SK-N-SH treated with all-trans-retinoic acid at 6 μM for 48 hours (cell line): ENCODE data around the gene PRR15L.

ENCODE experiments used
- ATAC-seq: fragments of 200-7000 bp; cut with Tn5 transposase; 3 replicates; pipeline ENCODE4 v1.9.1; 2020; ENCODE audit warnings: mild to moderate bottlenecking, moderate library complexity
- ARNTL ChIP-seq: fragments of 450-650 bp; formaldehyde crosslinking; IDR thresholded peaks from 2 replicates; pipeline ENCODE4 v1.5.0; 2020; ENCODE audit warnings: low read depth, mild to moderate bottlenecking, moderate library complexity, borderline replicate concordance
- BACH2 ChIP-seq: fragments of 250-450 bp; sonication (Bioruptor Pico); IDR thresholded peaks from 2 replicates; pipeline ENCODE4 v1.9.0; 2021; ENCODE audit warnings: mild to moderate bottlenecking, borderline replicate concordance
- CSDC2 ChIP-seq: fragments of 250-450 bp; sonication (Bioruptor Pico); IDR thresholded peaks from 2 replicates; pipeline ENCODE4 v1.5.0; 2020; ENCODE audit warnings: mild to moderate bottlenecking, moderate library complexity
- ESRRG ChIP-seq: fragments of 250-450 bp; sonication (Bioruptor Pico); IDR thresholded peaks from 2 replicates; pipeline ENCODE4 v1.6.1; 2021; ENCODE audit warnings: mild to moderate bottlenecking
- GLIS3 ChIP-seq: fragments of 250-450 bp; sonication (Bioruptor Pico); IDR thresholded peaks from 2 replicates; pipeline ENCODE4 v1.5.0; 2020; ENCODE audit warnings: mild to moderate bottlenecking, moderate library complexity
- ISL1 ChIP-seq: fragments of 250-450 bp; sonication (Bioruptor Pico); IDR thresholded peaks from 2 replicates; pipeline ENCODE4 v2.1.2; 2022; ENCODE audit warnings: mild to moderate bottlenecking, moderate library complexity
- OSR1 ChIP-seq: fragments of 250-450 bp; sonication (Bioruptor Pico); IDR thresholded peaks from 2 replicates; pipeline ENCODE4 v1.8.0; 2022; ENCODE audit warnings: moderate library complexity, mild to moderate bottlenecking, inconsistent platforms
- PPARA ChIP-seq: fragments of 250-450 bp; sonication (Bioruptor Pico); IDR thresholded peaks from 2 replicates; pipeline ENCODE4 v1.5.0; 2020; ENCODE audit warnings: mild to moderate bottlenecking, borderline replicate concordance
- RARB ChIP-seq: fragments of 250-450 bp; sonication (Bioruptor Pico); IDR thresholded peaks from 2 replicates; pipeline ENCODE4 v1.8.0; 2021; ENCODE audit warnings: mild to moderate bottlenecking, moderate library complexity
- SNAI2 ChIP-seq: fragments of 250-450 bp; sonication (Bioruptor Pico); IDR thresholded peaks from 2 replicates; pipeline ENCODE4 v1.5.0; 2020; ENCODE audit warnings: mild to moderate bottlenecking, moderate library complexity
- TCF4 ChIP-seq: fragments of 250-450 bp; sonication (Bioruptor Pico); IDR thresholded peaks from 2 replicates; pipeline ENCODE4 v1.8.0; 2021; ENCODE audit warnings: mild to moderate bottlenecking, moderate library complexity, borderline replicate concordance
- TOX ChIP-seq: fragments of 250-450 bp; sonication (Bioruptor Pico); IDR thresholded peaks from 2 replicates; pipeline ENCODE4 v1.8.0; 2021; ENCODE audit warnings: mild to moderate bottlenecking, moderate library complexity, borderline replicate concordance
- ZC3H10 ChIP-seq: fragments of 250-450 bp; sonication (Bioruptor Pico); IDR thresholded peaks from 2 replicates; pipeline ENCODE4 v1.5.1; 2021; ENCODE audit warnings: mild to moderate bottlenecking, moderate library complexity
- ZFP3 ChIP-seq: fragments of 250-450 bp; sonication (Bioruptor Pico); IDR thresholded peaks from 2 replicates; pipeline ENCODE4 v1.5.0; 2020; ENCODE audit warnings: mild to moderate bottlenecking, moderate library complexity
- ZFP30 ChIP-seq: fragments of 450-650 bp; formaldehyde crosslinking; IDR thresholded peaks from 2 replicates; pipeline ENCODE4 v1.5.0; 2022; ENCODE audit warnings: mild to moderate bottlenecking, moderate library complexity
- ZNF565 ChIP-seq: fragments of 450-650 bp; formaldehyde crosslinking; conservative IDR thresholded peaks from 2 replicates; pipeline ENCODE4 v1.5.0; 2020; ENCODE audit warnings: low read depth, mild to moderate bottlenecking, moderate library complexity
- ZNF70 ChIP-seq: fragments of 450-650 bp; formaldehyde crosslinking; IDR thresholded peaks from 2 replicates; pipeline ENCODE4 v1.5.0; 2020; ENCODE audit warnings: mild to moderate bottlenecking, moderate library complexity
- ZNF8 ChIP-seq: fragments of 450-650 bp; formaldehyde crosslinking; IDR thresholded peaks from 2 replicates; pipeline ENCODE4 v1.5.0; 2020; ENCODE audit warnings: mild to moderate bottlenecking, moderate library complexity
- TF ChIP-seq, protein P1 (sequence below): fragments of 250-450 bp; sonication (Bioruptor Pico); IDR thresholded peaks from 2 replicates; pipeline ENCODE4 v1.5.1; 2021; ENCODE audit warnings: mild to moderate bottlenecking, moderate library complexity
- TF ChIP-seq, protein P2 (sequence below): fragments of 250-450 bp; sonication (Bioruptor Pico); IDR thresholded peaks from 2 replicates; pipeline ENCODE4 v1.8.0; 2020; ENCODE audit warnings: mild to moderate bottlenecking, moderate library complexity, borderline replicate concordance
- TF ChIP-seq, protein P3 (sequence below): fragments of 250-450 bp; sonication (Bioruptor Pico); IDR thresholded peaks from 2 replicates; pipeline ENCODE4 v1.8.0; 2021; ENCODE audit warnings: low read depth, mild to moderate bottlenecking, moderate library complexity, borderline replicate concordance
- TF ChIP-seq, protein P4 (sequence below): fragments of 250-450 bp; sonication (Bioruptor Pico); IDR thresholded peaks from 2 replicates; pipeline ENCODE4 v1.5.1; 2020; ENCODE audit warnings: low read depth, mild to moderate bottlenecking, moderate library complexity
- TF ChIP-seq, protein P5 (sequence below): fragments of 250-450 bp; sonication (Bioruptor Pico); IDR thresholded peaks from 2 replicates; pipeline ENCODE4 v1.5.0; 2020; ENCODE audit warnings: mild to moderate bottlenecking, moderate library complexity

The PRR15L gene

DNA sequence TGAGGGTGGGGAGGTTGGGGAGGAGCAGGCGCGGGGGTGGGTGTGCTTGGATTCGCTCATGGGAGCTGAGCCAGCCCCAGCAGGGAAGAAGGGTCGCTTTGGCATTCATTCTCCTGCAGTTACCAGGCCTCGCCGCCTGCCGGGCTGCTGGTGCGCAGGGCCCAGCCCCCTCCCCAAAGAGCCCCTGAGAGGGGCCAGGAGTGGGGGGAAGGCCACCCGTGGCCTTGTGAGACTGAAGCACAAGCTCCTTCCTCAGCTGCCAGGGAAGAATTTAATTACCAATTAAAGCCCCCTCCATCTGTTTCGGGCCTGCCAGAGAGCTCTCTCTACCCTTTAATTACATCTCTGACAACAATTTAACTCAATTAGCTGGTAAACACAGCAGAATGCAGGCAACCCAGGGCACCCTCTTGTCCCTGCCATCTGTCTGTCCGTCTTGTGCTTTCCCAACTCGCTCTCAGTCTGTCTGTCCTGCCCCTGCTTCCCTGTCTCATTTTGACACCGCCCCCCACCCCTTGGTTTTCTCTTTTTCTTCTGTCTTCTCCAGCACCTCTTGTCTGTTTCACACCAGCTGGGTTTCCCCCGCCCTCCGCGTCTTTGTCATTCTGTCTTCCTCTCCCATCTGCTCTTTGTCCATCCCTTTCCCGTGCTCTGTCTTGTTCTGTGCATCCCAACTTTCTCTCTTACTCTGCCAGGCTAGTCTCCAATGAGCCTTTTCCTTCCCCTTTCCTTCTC lies 45.9 kb upstream of the PRR15L start:
- peak; percentile 56 for ATAC-seq
- TF ChIP-seq, protein P1, sequence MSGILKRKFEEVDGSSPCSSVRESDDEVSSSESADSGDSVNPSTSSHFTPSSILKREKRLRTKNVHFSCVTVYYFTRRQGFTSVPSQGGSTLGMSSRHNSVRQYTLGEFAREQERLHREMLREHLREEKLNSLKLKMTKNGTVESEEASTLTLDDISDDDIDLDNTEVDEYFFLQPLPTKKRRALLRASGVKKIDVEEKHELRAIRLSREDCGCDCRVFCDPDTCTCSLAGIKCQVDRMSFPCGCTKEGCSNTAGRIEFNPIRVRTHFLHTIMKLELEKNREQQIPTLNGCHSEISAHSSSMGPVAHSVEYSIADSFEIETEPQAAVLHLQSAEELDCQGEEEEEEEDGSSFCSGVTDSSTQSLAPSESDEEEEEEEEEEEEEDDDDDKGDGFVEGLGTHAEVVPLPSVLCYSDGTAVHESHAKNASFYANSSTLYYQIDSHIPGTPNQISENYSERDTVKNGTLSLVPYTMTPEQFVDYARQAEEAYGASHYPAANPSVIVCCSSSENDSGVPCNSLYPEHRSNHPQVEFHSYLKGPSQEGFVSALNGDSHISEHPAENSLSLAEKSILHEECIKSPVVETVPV (CRISPR knock-in tag) = peak; percentile 77; the same call in 1 of the 2 replicates
- 0 out of 2 replicates have a peak, but pooled peaks have one; percentile 12 for TF ChIP-seq CSDC2 (CRISPR knock-in tag)
- TF ChIP-seq ZFP3 (CRISPR knock-in tag) = peak; percentile 34; the same call in 1 of the 2 replicates
- TF ChIP-seq ZNF70 = peak; percentile 52; the same call in 1 of the 2 replicates
- TF ChIP-seq, protein P2, sequence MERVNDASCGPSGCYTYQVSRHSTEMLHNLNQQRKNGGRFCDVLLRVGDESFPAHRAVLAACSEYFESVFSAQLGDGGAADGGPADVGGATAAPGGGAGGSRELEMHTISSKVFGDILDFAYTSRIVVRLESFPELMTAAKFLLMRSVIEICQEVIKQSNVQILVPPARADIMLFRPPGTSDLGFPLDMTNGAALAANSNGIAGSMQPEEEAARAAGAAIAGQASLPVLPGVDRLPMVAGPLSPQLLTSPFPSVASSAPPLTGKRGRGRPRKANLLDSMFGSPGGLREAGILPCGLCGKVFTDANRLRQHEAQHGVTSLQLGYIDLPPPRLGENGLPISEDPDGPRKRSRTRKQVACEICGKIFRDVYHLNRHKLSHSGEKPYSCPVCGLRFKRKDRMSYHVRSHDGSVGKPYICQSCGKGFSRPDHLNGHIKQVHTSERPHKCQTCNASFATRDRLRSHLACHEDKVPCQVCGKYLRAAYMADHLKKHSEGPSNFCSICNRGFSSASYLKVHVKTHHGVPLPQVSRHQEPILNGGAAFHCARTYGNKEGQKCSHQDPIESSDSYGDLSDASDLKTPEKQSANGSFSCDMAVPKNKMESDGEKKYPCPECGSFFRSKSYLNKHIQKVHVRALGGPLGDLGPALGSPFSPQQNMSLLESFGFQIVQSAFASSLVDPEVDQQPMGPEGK = peak; percentile 90
- peak; percentile 87 for TF ChIP-seq ZNF565 (CRISPR knock-in tag)
- TF ChIP-seq ZNF8 = peak; percentile 78
- peak; percentile 87; the same call in 1 of the 2 replicates for TF ChIP-seq ESRRG
- TF ChIP-seq SNAI2 (CRISPR knock-in tag) = no peak
- no peak for TF ChIP-seq TOX
- TF ChIP-seq, protein P3, sequence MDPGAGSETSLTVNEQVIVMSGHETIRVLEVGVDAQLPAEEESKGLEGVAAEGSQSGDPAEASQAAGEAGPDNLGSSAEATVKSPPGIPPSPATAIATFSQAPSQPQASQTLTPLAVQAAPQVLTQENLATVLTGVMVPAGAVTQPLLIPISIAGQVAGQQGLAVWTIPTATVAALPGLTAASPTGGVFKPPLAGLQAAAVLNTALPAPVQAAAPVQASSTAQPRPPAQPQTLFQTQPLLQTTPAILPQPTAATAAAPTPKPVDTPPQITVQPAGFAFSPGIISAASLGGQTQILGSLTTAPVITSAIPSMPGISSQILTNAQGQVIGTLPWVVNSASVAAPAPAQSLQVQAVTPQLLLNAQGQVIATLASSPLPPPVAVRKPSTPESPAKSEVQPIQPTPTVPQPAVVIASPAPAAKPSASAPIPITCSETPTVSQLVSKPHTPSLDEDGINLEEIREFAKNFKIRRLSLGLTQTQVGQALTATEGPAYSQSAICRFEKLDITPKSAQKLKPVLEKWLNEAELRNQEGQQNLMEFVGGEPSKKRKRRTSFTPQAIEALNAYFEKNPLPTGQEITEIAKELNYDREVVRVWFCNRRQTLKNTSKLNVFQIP (CRISPR knock-in tag) = no peak
- no peak for TF ChIP-seq RARB (CRISPR knock-in tag)
- peak; percentile 10; the same call in 1 of the 2 replicates for TF ChIP-seq ISL1 (CRISPR knock-in tag)
- peak; percentile 99 for TF ChIP-seq TCF4 (CRISPR knock-in tag)
- TF ChIP-seq ZC3H10 = no peak
- 0 out of 2 replicates have a peak, but pooled peaks have one; percentile 61 for TF ChIP-seq PPARA
- TF ChIP-seq OSR1 (CRISPR knock-in tag) = no peak
- TF ChIP-seq BACH2 = no peak
- TF ChIP-seq GLIS3 (CRISPR knock-in tag) = peak; percentile 92; the same call in 1 of the 2 replicates
- 0 out of 2 replicates have a peak, but pooled peaks have one; percentile 23 for TF ChIP-seq ZFP30 (CRISPR knock-in tag)
- TF ChIP-seq ARNTL (CRISPR knock-in tag) = no peak
- TF ChIP-seq, protein P4, sequence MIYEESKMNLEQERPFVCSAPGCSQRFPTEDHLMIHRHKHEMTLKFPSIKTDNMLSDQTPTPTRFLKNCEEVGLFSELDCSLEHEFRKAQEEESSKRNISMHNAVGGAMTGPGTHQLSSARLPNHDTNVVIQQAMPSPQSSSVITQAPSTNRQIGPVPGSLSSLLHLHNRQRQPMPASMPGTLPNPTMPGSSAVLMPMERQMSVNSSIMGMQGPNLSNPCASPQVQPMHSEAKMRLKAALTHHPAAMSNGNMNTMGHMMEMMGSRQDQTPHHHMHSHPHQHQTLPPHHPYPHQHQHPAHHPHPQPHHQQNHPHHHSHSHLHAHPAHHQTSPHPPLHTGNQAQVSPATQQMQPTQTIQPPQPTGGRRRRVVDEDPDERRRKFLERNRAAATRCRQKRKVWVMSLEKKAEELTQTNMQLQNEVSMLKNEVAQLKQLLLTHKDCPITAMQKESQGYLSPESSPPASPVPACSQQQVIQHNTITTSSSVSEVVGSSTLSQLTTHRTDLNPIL (CRISPR knock-in tag) = peak; percentile 45; the same call in 1 of the 2 replicates
- TF ChIP-seq, protein P5, sequence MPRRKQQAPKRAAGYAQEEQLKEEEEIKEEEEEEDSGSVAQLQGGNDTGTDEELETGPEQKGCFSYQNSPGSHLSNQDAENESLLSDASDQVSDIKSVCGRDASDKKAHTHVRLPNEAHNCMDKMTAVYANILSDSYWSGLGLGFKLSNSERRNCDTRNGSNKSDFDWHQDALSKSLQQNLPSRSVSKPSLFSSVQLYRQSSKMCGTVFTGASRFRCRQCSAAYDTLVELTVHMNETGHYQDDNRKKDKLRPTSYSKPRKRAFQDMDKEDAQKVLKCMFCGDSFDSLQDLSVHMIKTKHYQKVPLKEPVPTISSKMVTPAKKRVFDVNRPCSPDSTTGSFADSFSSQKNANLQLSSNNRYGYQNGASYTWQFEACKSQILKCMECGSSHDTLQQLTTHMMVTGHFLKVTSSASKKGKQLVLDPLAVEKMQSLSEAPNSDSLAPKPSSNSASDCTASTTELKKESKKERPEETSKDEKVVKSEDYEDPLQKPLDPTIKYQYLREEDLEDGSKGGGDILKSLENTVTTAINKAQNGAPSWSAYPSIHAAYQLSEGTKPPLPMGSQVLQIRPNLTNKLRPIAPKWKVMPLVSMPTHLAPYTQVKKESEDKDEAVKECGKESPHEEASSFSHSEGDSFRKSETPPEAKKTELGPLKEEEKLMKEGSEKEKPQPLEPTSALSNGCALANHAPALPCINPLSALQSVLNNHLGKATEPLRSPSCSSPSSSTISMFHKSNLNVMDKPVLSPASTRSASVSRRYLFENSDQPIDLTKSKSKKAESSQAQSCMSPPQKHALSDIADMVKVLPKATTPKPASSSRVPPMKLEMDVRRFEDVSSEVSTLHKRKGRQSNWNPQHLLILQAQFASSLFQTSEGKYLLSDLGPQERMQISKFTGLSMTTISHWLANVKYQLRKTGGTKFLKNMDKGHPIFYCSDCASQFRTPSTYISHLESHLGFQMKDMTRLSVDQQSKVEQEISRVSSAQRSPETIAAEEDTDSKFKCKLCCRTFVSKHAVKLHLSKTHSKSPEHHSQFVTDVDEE (CRISPR knock-in tag) = peak; percentile 99

DNA sequence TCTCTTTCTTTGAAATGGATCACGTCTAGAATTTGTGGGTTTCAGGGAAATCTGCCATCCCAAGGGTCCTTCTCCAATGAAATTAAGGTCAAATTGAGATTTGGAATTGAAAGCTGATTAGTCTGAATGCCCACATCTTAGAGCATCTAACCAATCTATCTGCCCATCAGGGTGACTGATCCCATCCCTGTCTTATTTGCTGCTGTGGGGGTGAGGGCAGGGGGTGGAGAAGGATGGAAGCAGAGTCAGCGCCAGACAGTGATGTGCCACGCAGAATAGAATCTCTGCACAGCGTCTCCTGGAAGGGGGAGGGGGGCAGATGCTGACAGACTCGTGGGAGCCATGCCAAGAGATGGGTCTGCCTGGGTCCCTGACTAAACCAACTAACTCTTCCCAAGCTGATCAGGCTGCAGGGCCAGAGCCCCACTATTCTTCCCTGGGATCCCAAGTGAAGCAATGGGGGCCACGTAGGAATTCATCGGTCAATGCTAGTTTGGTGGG lies 45.3 kb upstream of the PRR15L start:
- ATAC-seq = peak; percentile 67
- TF ChIP-seq TCF4 (CRISPR knock-in tag) (peak; percentile 27), ZNF8 (no peak), ARNTL (CRISPR knock-in tag) (no peak), ZNF565 (CRISPR knock-in tag) (no peak; the same call in 1 of the 2 replicates), ESRRG (no peak), ZC3H10 (no peak), ISL1 (CRISPR knock-in tag) (0 out of 2 replicates have a peak, but pooled peaks have one; percentile 27), TOX (no peak), ZFP30 (CRISPR knock-in tag) (no peak), ZFP3 (CRISPR knock-in tag) (no peak)
- TF ChIP-seq, protein P5 (CRISPR knock-in tag) = peak; percentile 84
- TF ChIP-seq, protein P3 (CRISPR knock-in tag) = no peak
